NCI-H446 treated with DMSO at 0.1 percent for 48 hours (cell line): Measurements from ENCODE around the gene OR1L8.

ENCODE experiments used
- DNase-seq: peaks from one replicate; lab custom pipeline; 2025; lab: John Stamatoyannopoulos, UW

OR1L8 gene

GRCh38 chr9:122518226-122518625, 65.0 kb downstream of the OR1L8 start:
- no peak for DNase-seq
